ENCODE data around the gene PLEKHG4. TPM values are rescaled to one million over a fixed set of nuclear protein-coding genes. Genes with fewer than 3 reads are reported as not detected.

The PLEKHG4 gene
- total and polyA plus RNA-seq, 10 of the 15 experiments (the other 5 are each of a cell fraction or from before 2014, with no cell fraction given), result 0.14 to 2.6 (median 0.99) TPM

DNA sequence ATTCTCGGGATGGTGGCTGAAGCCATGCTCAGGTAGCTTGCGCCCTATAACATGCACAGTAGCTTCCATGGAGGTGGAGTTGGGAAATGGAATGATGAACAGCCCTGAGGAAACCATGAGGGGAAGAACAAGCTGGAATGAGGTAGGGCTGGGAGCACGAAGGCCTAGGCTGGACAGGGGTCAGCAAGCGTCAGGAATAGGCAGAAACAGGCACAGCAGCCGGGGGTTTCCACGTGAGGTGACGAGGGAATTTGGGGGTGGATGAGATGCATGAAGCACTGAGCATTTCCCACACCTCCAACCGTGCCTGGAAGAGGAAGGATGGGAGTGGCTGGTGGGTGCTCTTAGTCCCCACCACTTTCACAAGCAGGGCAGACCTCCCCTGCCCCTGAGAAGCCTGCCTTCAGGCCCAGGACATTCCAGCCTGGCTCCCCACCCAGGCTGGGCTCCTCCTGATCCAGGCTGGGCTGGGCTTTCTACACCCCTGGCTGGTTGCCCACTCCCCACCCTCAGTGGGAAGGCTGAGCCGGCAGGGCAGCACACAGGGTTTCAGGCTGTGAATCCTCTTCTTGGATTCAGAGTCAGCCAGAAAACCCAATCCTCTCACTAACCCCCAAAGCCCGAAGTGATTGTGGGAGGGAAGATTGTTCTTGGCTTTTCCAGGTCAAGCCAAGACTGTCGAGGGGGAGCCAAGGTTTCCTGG is 21.9 kb downstream of the PLEKHG4 start:
- SMC1A ChIA-PET (ENCODE audit: uncharacterized antibody, unreplicated experiment), result no interaction called here
- H3K4me1 ChIP-seq (ENCODE audit: control insufficient read depth, insufficient read depth, low read length), result no peaks in the 10 kb centered on the region
- POLR2A ChIA-PET, result no interaction called here
- no peaks in the 10 kb centered on the region for H4K20me1 ChIP-seq (ENCODE audit: control insufficient read depth, insufficient read depth)
- no peak overlapping the region for H3K4me2 ChIP-seq (ENCODE audit: control insufficient read depth, insufficient read depth)
- in situ Hi-C loops (cut with MboI), result no loop called here
- intact Hi-C loops (cut with micrococcal nuclease; ENCODE audit: unreplicated experiment), result no loop called here
- no peaks in the 10 kb centered on the region for H3K9me3 ChIP-seq (replicated peaks; ENCODE audit: control insufficient read depth, insufficient read depth, low read length)
- no peak overlapping the region for H3K4me3 ChIP-seq
- DNase-seq (ENCODE audit: low read depth, low spot score), result no peak
- H3K36me3 ChIP-seq (ENCODE audit: control insufficient read depth in 2 of 2, insufficient read depth in 2 of 2, low read length in 1 of 2), result no peaks in the 10 kb centered on the region
- RAD21 ChIA-PET (ENCODE audit: unreplicated experiment), result no interaction called here
- no TSS peak for BruUV-seq (replicated peaks)
- no peak for FAIRE-seq
- ATAC-seq, result no peak
- peaks cover 0 to 2% of the 10 kb centered on the region in 2 experiments; a peak in 1 of 4 replicates for H3K27me3 ChIP-seq (replicated peaks in 1 of 2; ENCODE audit: control insufficient read depth in 2 of 2, insufficient read depth in 2 of 2, low read length in 1 of 2)
- no peak overlapping the region for H2AFZ ChIP-seq (ENCODE audit: control insufficient read depth, low read depth, low read length)
- WGBS (ENCODE audit: insufficient coverage, insufficient replicate concordance, low lambda C conversion rate, missing lambda C conversion rate), result 21% methylated on average over 11 of the region's 11 CpGs
- H3K79me2 ChIP-seq (ENCODE audit: control insufficient read depth, insufficient read depth, low read length), result no peaks in the 10 kb centered on the region
- H3K9ac ChIP-seq (ENCODE audit: control insufficient read depth, insufficient read depth, low read length), result no peak overlapping the region
- no peak for TF ChIP-seq GATAD2B (conservative IDR thresholded peaks at IDR 0.05; ENCODE audit: low read depth)
- CTCF ChIA-PET, result no interaction called here
- H3K27ac ChIP-seq (ENCODE audit: control insufficient read depth, insufficient read depth), result no peak overlapping the region

DNA sequence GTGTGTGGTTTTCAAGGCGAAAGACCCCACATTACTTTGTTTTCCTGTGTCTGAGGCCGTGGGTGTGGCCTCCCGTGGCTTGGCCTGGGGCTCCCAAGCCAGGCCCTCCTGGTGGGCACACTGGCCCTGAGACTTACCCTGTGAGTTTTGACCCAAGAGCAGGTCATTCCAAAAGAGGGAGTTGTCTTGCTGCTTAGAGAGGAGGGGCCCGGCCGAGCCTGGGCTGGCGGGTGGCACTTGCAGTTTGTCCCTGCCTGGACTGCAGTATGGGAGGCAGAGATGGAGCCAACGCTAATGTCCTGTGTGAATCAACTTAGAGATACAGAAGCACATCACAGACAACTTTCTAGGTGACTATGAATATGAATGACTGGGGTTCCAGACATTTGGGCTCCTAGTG is 22.7 kb downstream of the PLEKHG4 start:
- peaks cover 0 to 2% of the 10 kb centered on the region in 2 experiments; a peak in 1 of 4 replicates for H3K27me3 ChIP-seq (replicated peaks in 1 of 2; ENCODE audit: control insufficient read depth in 2 of 2, insufficient read depth in 2 of 2, low read length in 1 of 2)
- TF ChIP-seq ATF3 (IDR thresholded peaks at IDR 0.05; ENCODE audit: borderline replicate concordance, extremely low read depth, low read depth, low read length) (no peak), MYB (IDR thresholded peaks at IDR 0.05; ENCODE audit: borderline replicate concordance, low read depth, low read length) (no peak), ZNF274 (IDR thresholded peaks at IDR 0.05; ENCODE audit: insufficient read depth, insufficient read length) (no peak), TARDBP (IDR thresholded peaks at IDR 0.05; ENCODE audit: borderline replicate concordance) (no peak), NR2C2 (IDR thresholded peaks at IDR 0.05; ENCODE audit: borderline replicate concordance, control insufficient read depth, insufficient read length, low read depth) (no peak)
- TF ChIP-seq, protein P1, sequence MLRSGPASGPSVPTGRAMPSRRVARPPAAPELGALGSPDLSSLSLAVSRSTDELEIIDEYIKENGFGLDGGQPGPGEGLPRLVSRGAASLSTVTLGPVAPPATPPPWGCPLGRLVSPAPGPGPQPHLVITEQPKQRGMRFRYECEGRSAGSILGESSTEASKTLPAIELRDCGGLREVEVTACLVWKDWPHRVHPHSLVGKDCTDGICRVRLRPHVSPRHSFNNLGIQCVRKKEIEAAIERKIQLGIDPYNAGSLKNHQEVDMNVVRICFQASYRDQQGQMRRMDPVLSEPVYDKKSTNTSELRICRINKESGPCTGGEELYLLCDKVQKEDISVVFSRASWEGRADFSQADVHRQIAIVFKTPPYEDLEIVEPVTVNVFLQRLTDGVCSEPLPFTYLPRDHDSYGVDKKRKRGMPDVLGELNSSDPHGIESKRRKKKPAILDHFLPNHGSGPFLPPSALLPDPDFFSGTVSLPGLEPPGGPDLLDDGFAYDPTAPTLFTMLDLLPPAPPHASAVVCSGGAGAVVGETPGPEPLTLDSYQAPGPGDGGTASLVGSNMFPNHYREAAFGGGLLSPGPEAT (IDR thresholded peaks at IDR 0.05; ENCODE audit: low read depth), result no peak
- intact Hi-C loops (cut with micrococcal nuclease; ENCODE audit: unreplicated experiment), result no loop called here

More for the DNA sequence above, 22.7 kb downstream of the PLEKHG4 start:
- DNase-seq (ENCODE audit: low read depth, low spot score), result no peak
- H3K36me3 ChIP-seq (ENCODE audit: control insufficient read depth in 2 of 2, insufficient read depth in 2 of 2, low read length in 1 of 2), result no peaks in the 10 kb centered on the region
- H4K20me1 ChIP-seq (ENCODE audit: control insufficient read depth, insufficient read depth), result no peaks in the 10 kb centered on the region
- SMC1A ChIA-PET (ENCODE audit: uncharacterized antibody, unreplicated experiment), result interaction anchor here (0.7 kb wide), 1 partner anchor 37 kb away, joined by 3 read pairs; no protein-coding TSS in a partner anchor
- POLR2A ChIA-PET, result no interaction called here
- H3K4me3 ChIP-seq, result no peak overlapping the region
- BruUV-seq (replicated peaks), result no TSS peak
- ATAC-seq, result no peak; the same call in 2 of the 3 replicates
- in situ Hi-C loops (cut with MboI), result no loop called here
- H3K4me2 ChIP-seq (ENCODE audit: control insufficient read depth, insufficient read depth), result no peak overlapping the region
- no peak for FAIRE-seq
- H3K4me1 ChIP-seq (ENCODE audit: control insufficient read depth, insufficient read depth, low read length), result no peaks in the 10 kb centered on the region
- 33% methylated on average over 7 of the region's 7 CpGs for WGBS (ENCODE audit: insufficient coverage, insufficient replicate concordance, low lambda C conversion rate, missing lambda C conversion rate)
- CTCF ChIA-PET, result interaction anchor here (0.7 kb wide), 1 partner anchor 18 kb away, joined by 4 read pairs; no protein-coding TSS in a partner anchor
- RAD21 ChIA-PET (ENCODE audit: unreplicated experiment), result no interaction called here
- H3K9ac ChIP-seq (ENCODE audit: control insufficient read depth, insufficient read depth, low read length), result no peak overlapping the region
- H3K79me2 ChIP-seq (ENCODE audit: control insufficient read depth, insufficient read depth, low read length), result no peaks in the 10 kb centered on the region
- no peak overlapping the region for H3K27ac ChIP-seq (ENCODE audit: control insufficient read depth, insufficient read depth)
- H3K9me3 ChIP-seq (replicated peaks; ENCODE audit: control insufficient read depth, insufficient read depth, low read length), result no peaks in the 10 kb centered on the region
- no peak overlapping the region for H2AFZ ChIP-seq (ENCODE audit: control insufficient read depth, low read depth, low read length)
